Erythroblast (primary cell): ENCODE data around the gene RAB43.

ENCODE experiments used
- DNase-seq, 2 experiments: peaks; one replicate each; lab custom pipeline; 2025; lab: John Stamatoyannopoulos, UW
- GATA1 ChIP-seq: IDR thresholded peaks from 2 replicates; pipeline ENCODE4 v1.6.1; 2011; ENCODE audit warnings: low read depth, mild to moderate bottlenecking, control low read depth, low read length, moderate library complexity
- POLR2A ChIP-seq: IDR thresholded peaks from 2 replicates; pipeline ENCODE4 v1.6.1; 2011; ENCODE audit warnings: mild to moderate bottlenecking, low read length

Gene RAB43

DNA sequence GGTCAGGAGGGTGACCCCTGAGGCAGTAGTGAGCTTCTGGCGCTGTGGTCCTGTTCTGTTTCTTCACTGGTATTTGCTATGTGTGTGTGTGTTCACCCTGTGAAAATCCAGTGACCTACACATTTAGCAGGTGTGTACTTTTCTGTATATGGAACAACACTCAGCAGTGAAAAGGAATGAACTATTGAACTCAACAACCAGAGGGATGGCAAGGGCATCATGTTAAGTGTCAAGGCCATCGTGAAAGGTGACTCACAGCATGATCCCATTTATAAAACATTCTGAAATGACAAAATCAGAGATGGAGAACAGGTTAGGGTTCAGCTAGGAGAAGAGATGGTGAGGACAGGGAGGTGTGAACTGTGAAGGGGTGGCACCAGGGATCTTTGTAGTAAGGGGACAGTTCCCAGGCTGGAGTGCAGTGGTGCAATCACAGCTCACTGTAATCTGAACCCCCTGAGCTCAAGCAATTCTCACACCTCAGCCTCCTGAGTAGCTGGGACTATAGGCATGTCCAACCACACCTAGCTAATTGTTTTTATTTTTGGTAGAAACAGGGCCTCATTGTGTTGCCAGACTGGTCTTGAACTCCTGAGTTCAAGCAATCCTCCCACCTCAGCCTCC, 10.0 kb upstream of the RAB43 start:
- no peak for DNase-seq
- no peak for TF ChIP-seq POLR2A
- TF ChIP-seq GATA1, result no peak

GRCh38 chr3:129130291-129130813, 8.7 kb upstream of the RAB43 start:
- DNase-seq, result no peak
- no peak for TF ChIP-seq GATA1
- TF ChIP-seq POLR2A, result no peak

DNA sequence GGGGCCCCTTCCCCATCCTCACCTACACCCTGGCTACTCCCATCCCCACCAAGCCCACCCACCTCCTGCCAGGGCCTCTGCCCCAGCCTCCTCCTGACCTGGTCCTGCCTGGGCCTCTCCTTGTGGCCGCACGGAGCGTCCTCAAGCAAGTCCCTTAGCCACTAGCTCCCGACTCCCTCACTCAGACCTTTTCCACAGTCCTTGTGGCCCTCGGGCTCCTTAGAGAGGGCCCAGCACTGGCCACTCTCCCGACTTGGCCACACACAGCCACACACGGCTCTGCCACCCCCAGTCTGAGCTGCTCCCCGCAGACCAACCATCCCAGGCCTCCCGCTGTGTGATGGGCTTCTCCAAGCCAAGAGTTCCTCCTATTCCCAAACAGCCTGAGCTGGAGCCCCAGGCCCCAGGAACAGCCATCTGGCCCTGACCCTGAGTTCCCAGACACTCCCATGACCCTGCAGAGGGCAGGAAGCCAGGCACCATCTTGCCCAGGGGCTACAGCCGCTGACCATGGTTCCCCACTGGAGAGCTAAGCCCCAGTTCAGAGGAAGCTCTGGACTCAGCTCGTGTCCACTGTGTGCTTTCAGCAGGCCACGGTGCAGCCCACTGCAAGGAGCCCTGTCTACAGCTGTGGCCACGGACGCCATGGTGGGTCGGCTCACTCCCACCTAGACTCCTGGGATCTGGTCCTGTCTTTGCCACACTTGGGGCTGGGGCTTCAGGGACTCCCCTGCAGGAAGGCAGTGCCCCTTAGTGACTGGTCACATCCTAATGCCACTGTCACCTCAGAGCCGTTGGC, 7.0 kb upstream of the RAB43 start:
- DNase-seq, result no peak
- TF ChIP-seq POLR2A (no peak), GATA1 (no peak)

DNA sequence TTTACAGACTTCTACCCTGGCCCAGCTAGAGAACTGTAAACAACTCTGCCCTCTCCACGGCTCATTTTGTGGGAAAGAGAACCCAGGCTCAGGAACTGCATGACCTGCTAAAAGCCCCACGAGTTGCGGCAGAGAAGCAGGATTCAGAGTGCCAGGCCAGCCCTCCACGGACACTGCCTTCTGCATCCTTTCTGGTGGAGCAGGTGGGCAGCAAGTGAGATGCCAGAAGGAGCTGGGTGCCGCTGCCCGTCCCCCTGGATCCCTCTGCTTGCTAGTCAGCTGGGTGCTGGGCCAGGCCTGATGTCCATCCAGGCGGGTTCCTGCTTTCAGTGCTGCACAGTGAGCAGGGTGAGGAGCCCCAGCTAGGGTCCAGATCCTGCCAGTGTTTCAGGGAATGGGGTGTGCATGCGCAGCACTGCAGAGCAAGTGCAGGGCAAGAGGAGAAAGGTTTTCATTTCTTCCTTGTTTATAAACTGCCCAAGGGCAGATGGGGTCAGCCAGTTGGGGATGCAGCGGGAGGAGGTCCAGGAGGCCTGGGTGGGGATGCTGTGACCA, 5.2 kb upstream of the RAB43 start:
- no peak for DNase-seq
- no peak for TF ChIP-seq GATA1
- no peak for TF ChIP-seq POLR2A

DNA sequence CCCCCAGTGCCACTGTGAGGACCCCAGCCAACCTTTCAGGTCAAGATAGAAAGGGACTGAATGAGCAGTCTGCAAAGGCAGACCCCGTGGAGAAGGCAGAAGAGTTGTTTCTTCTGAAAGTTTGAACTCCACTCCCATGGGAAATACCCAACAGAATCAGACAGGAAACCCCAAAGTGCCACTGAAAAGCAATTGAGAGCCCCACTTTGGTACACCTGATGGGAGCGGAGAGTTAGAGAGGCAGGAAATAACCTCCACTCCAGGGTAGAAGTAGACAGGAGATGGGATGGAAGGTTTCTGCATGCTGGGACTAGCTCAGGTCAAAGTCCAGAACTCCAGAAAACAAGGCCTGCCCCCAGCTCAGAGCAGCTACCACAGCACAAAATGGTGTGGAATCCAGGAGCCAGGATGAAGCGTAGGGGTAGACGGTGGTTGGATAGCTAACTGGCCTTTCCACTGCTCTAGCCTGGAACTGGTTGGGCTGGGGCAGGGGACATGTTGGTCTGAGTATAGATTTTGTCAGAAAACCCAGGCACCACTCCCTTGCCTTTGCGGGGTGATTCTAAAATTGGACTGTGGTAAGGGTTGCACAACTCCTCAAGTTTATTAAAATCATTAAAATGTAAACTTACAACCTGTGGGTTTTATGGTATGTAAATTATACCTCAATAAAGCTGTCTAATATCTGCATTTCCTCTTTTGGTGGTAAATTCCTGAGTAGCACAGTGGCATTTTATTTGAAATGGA, 1.9 kb upstream of the RAB43 start:
- TF ChIP-seq GATA1 (no peak), POLR2A (no peak)
- DNase-seq, result peak in 1 of 2 experiments; percentile 28

GRCh38 chr3:129122412-129123011, 908 bp upstream of the RAB43 start:
- no peak for TF ChIP-seq POLR2A
- no peak for TF ChIP-seq GATA1
- no peak for DNase-seq

- DNase-seq, result peak in 1 of 2 experiments; percentile 73
- no peak for TF ChIP-seq POLR2A
- no peak for TF ChIP-seq GATA1
Measured at GRCh38 chr3:129121016-129121791, 400 bp downstream of the RAB43 start.

- peak; percentile 37 for TF ChIP-seq POLR2A
- TF ChIP-seq GATA1, result no peak
- DNase-seq, result peak; percentile 79 to 81
Measured at GRCh38 chr3:129120254-129121004, 1.2 kb downstream of the RAB43 start.

DNA sequence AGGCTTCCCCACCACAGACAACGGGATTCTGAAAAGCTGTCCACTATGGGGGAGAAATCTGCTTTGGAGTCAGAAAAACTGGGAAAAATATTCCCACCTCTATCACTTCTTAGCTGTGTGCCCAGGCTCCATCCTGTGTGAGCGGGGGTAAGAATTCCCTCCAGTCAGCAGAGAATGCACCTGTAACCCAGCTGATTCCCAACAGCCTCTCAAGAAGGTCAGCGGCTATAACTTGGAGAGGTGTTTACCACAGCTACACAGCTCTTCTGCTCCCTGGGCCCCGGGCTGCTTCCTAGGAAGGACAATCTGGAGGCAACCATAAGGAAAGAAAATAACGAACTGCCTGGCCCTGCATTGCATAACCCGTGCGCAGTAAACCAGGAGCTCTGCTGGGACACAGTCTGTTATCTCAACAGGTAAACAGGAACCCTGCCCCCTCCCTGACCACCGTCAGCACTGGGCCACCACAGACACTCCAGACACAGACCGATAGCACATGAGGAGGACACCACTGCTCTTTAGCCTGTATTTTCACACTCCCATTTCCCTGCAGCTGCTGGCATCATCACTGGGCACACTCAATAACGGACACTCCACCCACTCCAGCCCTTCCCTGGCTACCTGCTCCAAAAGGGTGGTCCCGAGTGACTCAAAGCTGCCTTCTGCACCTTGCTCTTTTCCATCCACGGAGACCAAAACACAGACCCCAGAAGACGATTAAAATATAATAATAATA, 2.1 kb downstream of the RAB43 start:
- TF ChIP-seq POLR2A (no peak), GATA1 (no peak)
- DNase-seq, result no peak

- no peak for DNase-seq
- TF ChIP-seq GATA1 (no peak), POLR2A (no peak)
Measured at GRCh38 chr3:129118745-129119144, 2.9 kb downstream of the RAB43 start.

DNA sequence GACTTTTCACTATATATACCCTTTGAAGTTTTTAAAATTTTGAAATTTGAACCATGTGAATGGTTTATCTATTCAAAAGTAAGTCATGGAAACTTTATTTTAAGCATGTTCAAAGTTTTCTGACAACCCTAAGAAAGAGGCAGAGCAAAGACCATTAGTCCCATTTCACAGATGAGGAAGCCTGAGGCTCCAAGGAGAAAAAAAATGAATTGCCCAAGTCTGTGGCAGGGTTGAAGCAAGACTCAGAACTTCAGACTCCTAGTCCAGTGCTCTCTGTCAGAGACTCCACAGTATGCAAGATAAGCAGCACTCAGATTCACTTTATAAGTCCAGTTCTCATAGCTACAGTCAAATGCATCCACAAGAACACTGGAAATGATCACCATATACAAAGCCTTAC, 4.5 kb downstream of the RAB43 start:
- DNase-seq, result no peak
- no peak for TF ChIP-seq POLR2A
- no peak for TF ChIP-seq GATA1
